ENCODE results near the gene FADS6. TPM values are rescaled to one million over a fixed set of nuclear protein-coding genes. Genes with fewer than 3 reads are reported as not detected.
A peak's percentile ranks its signal among the peaks of the same experiment; 100 is the strongest.

FADS6 gene
- total and polyA plus RNA-seq, 2 of the 13 experiments (the other 11 are each of a cell fraction or from before 2014, with no cell fraction given), result 0.11 TPM

- TF ChIP-seq ETS1 (CRISPR knock-in tag; IDR thresholded peaks at IDR 0.05) (no peak), ZHX1 (CRISPR knock-in tag; IDR thresholded peaks at IDR 0.05; ENCODE audit: low read depth) (0 out of 2 replicates have a peak, but pooled peaks have one; percentile 41), MYNN (CRISPR knock-in tag; IDR thresholded peaks at IDR 0.05; ENCODE audit: low read depth) (no peak), FOXK1 (CRISPR knock-in tag; IDR thresholded peaks at IDR 0.05; ENCODE audit: borderline replicate concordance, low read depth) (no peak), SNRNP70 (IDR thresholded peaks at IDR 0.05; ENCODE audit: low read depth, low read length) (no peak), NFATC3 (CRISPR knock-in tag; IDR thresholded peaks at IDR 0.05) (no peak), ZNF644 (CRISPR knock-in tag; IDR thresholded peaks at IDR 0.05; ENCODE audit: low read depth) (no peak), SMARCE1 (IDR thresholded peaks at IDR 0.05; ENCODE audit: borderline replicate concordance) (no peak), RBM22 (optimal IDR thresholded peaks at IDR 0.05; ENCODE audit: low read length) (no peak), TIGD3 (CRISPR knock-in tag; IDR thresholded peaks at IDR 0.05; ENCODE audit: borderline replicate concordance) (no peak), HIC2 (CRISPR knock-in tag; IDR thresholded peaks at IDR 0.05; ENCODE audit: low read depth) (0 out of 2 replicates have a peak, but pooled peaks have one; percentile 28), EP300 (IDR thresholded peaks at IDR 0.05; ENCODE audit: low read depth in 2 of 2, low read length in 2 of 2) (peak in 1 of 2 experiments; percentile 16; a peak in 1 of 4 replicates), EP300 (CRISPR knock-in tag; IDR thresholded peaks at IDR 0.05; ENCODE audit: borderline replicate concordance) (no peak), DRAP1 (CRISPR knock-in tag; IDR thresholded peaks at IDR 0.05) (no peak)
These were observed 31.1 kb downstream of the FADS6 start (continued) for GRCh38 chr17:74862108-74862901.
